T follicular helper cell (primary cell): ENCODE results near the gene ASCL5.
"Not testable (repeated sequence)": the region's sequence is repeated elsewhere in the genome, so short reads cannot be mapped to it uniquely, and the experiment has no call there.

Source experiments
- DNase-seq: peaks from one replicate; pipeline ENCODE4 v3.0.0-alpha.2; 2020; ENCODE audit warnings: low read depth
- total RNA-seq, 2 experiments: gene quantifications; one replicate each; lab custom pipeline; 2026; lab: John Stamatoyannopoulos, UW

The ASCL5 gene, protein sequence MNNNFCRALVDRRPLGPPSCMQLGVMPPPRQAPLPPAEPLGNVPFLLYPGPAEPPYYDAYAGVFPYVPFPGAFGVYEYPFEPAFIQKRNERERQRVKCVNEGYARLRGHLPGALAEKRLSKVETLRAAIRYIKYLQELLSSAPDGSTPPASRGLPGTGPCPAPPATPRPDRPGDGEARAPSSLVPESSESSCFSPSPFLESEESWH
- total RNA-seq, result 0.04 to 0.06 reads per million in 2 experiments

GRCh38 chr1:201126832-201127754, at the start of gene ASCL5:
TSS of gene ASCL5 (minus strand) at chr1:201127184. CDS start at chr1:201115372, 11,812 bp downstream.
- no peak for DNase-seq

DNA sequence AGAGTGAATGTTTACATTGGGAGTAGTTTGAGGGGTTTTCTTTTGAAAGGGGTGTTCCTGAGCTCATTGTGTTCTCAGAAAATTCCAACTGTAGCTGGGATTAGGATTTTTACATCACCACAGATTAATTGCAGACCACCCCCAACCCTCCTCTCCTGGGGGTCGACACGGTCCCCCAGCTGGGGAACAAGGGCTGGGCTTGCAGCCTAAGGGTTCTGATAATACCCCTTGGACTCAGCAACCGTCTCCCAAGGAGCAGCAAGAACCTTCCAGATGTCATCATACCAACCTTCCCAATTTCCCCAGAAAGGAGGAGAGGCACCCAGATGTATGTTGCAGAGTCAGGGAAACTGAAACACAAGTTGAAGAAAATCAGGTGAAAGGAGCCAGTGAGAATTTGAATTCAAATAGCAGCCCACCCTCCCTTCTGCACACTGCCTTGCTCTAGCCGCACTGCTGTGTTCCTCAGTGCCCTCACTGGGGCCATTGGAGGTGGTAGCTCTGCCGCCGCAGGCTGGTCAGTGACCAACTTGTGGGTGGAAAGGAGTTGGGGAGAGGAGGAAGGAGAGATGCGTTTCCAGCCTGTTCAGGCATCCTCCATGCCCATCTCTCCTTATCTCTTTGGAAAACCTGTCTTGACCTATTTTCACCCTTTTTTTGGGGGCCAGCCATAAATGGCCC, 49.0 kb upstream of the ASCL5 start:
- no peak for DNase-seq

GRCh38 chr1:201173736-201174135, 46.8 kb upstream of the ASCL5 start:
- no peak for DNase-seq

- DNase-seq, result no peak
These were observed 46.1 kb upstream of the ASCL5 start for GRCh38 chr1:201172999-201173610.

- no peak for DNase-seq
These were observed 45.3 kb upstream of the ASCL5 start for GRCh38 chr1:201172326-201172725.

DNA sequence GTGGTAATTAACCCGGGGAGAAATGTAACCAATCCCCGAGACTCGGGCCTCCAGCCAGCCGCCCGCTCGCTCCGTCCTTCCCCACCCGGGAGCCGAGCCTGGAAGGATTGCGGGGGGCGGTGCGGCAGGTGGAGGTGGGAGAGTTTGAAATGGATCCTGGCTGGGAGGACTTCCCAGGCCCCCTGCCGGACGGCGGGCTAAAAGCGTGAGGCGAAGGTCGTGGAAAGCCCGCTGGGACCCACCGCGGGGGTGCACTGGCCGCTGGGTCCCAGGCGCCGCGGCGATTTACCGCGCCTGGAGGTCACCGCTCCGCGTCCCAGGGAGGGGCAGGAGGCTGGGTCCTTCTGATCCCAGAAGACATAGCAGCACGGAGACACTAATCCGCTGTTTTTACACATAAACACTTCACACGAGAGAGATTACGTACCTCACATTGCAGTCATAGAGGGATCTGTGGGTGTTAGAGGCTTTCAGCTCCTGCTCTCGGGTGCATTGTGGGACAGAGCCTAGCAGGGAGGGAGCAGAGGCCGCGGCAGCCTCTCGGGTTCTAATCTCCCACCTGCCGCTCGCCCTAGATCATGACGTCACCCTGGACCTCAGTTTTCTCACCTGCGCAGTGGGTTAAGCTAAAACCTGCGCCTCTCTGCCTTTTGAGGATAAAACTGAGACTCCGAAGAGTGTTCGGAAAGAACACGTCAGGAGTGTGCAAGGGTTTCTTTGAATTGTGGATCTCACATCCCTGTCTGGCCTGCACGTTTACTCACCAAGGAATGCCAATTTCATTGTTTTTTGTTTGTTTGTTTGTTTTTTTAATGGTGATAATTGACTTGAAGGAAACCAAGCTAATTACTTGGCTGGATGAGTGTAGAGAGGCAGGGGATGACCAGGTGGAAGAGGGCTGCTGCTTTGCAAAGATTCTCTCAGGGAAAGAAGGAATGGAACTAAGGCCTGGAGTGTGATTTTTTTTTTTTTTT, 44.4 kb upstream of the ASCL5 start:
- DNase-seq, result peak; percentile 17

DNA sequence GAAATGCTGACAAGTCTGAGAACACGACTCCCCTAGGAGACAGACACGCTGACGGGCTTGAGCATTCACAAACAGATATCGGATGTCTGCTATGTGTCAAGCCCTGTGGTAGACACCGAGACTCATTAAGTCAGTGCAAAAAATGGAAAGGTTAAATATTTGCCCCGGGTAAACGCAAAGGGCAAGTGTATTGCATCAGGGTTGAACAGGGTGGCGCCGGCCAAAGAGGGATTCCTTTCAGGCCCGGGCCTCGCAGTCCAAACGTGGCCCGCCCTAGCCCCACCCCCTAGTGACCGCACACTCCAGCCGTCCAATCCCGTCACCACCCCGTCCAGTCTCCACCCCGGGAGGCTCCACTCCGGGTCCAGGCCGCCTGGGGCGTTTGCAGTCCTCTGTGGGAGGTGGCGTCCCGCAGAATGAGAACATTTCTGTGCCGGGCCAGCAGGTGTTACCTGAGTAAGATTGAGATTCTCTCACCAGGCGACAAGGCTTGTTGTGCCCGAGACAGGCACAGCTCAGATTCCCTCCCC, 43.6 kb upstream of the ASCL5 start:
- DNase-seq, result peak; percentile 47

DNA sequence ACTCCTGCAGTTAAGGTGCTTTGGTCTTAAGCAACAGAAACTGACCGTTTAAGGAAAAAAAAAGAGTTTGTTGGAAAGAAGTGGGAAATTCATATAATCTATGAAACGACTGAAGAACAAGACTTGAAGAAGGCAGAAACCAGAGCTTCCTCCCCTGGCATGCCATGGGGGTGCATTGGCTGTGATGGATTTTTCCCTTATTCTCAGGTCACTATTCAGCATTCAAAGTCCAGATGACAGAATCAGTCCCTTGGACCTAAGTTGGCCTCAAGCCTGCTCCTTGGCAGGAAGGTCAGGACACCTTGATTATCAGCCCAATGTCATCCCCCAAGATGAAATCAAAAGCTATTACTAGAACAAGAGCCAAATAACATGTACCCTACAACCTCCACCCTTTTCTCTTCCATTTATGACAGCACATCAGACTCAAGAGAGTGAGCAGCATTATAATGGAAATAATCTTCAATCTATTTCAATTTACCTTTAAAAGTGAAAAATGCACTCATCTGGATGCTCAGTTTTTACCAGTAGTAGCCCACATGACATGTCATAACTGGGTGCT, 43.1 kb upstream of the ASCL5 start:
- no peak for DNase-seq

DNA sequence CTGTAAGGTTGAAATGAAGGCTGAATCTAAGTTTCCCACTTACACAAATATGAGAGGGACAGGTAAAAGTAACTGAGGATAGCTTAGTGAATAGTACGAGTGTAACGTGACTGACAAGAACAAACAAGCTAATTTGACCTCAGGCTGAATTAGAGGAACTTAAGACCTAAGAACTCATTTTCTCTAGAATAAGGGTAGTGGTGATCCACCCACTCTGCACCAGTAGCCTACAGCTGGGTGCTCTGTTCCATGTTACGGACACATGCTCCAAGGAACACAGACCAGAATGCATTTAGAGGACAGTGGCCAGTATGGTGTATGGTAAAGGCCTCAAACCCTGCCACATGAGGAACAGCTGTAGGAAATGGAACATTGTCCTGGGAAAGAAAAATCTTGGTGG, 42.2 kb upstream of the ASCL5 start:
- DNase-seq, result no peak

- DNase-seq, result no peak
These were observed 40.3 kb upstream of the ASCL5 start for GRCh38 chr1:201167041-201167991.

DNA sequence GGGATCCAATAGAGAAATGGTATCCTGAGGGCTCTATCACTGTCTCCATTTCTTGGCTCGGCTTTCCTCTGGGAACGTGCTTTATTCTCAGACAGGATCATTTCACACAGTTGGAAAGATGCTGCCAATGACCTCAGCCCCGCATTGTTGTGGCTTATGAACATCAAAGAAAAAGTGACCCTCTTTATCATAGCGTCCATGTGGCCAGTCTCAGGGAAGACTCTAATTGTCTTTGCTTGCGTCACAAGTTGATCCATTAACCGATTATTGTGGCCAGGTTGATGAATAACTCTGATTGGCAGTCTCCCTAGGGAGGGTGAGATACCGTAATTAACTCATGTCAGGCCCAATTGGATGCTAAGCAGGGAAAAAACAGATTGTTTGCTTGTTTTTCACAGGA, 37.7 kb upstream of the ASCL5 start:
- no peak for DNase-seq

GRCh38 chr1:201163707-201164106, 36.7 kb upstream of the ASCL5 start:
- no peak for DNase-seq

GRCh38 chr1:201163036-201163435, 36.1 kb upstream of the ASCL5 start:
- DNase-seq, result not testable (repeated sequence)

DNA sequence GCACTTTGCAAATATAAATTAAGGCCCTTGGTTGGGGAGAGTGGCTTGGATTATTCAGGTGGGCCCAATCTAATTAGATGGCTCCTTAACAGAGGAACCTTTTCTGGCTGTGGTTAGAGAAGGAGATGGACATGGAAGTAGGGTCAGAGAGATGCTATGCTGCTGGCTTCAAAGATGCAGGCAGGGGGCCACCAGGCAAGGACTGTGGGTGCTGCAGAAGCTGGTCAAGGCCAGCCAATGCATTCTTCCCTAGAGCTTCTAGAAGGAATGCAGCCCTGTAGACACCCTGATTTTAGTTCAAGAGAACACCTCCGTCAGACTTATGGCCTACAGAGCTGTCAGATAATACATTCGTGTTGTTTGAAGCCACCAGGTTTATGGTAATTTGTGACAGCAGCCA, 31.0 kb upstream of the ASCL5 start:
- DNase-seq, result no peak

GRCh38 chr1:201156819-201157218, 29.8 kb upstream of the ASCL5 start:
- no peak for DNase-seq

GRCh38 chr1:201156346-201156745, 29.4 kb upstream of the ASCL5 start:
- no peak for DNase-seq

DNA sequence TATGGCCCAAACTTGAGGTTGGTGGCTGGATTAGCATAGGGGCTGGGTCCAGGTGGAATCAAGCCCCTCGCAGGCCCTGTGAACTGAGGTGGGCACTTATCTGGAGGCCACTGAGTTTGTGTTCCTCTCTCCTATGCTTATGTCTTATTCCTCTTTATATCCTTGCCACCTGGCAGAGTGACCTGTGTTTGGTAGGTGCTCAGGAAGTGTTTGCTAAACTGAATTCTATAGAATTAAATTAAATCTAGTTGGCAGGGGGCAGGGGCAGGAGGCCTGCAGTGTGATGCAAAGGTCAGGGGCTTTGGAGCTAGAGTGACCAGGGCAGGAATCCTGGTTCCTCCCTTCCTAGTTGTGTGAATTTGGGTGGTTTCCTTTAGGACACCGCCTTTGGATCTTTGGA, 28.4 kb upstream of the ASCL5 start:
- DNase-seq, result no peak

DNA sequence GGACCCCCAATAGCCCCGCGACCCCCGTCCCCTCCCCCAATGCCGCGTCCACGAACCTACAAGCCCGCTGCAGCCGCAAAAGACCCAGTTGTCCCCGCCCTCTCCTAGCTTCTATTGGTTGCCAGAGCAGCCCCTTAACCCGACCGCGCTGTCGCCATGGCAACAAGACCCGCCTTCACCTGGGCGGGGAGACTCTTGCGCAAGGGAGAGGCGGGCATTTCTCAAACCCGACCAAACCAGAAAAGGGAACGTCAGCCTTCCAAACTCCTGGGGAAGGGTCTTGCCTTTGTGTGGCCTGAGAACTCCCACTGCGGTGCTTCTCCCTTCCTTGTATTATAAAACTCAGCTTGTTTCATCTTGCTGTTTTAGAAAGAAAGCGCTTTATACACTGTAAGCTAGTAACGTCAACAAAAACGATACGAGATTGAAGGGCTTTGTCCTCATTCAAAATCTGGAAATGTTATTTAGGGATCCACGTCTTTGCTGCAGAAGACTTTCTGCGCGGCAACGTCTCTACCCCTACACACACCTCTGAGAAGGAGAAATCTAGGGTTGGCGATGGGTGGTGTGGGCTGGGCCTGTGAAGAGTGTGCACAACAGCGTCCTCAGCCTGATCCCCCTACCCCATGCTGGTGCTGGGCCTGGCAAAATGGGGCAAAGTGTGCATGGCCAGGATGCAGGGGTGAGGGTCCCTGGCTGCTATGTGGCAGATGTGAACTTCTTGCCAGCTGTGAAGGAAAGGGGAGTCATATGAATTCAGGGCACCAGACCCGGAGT, 27.6 kb upstream of the ASCL5 start, which contains the start of gene TMEM9:
Gene TMEM9 (minus strand): TSS at position 86 of the 777 bp plus-strand sequence. CDS start 551 bp downstream, outside the sequence.
- peak; percentile 97 for DNase-seq
